MCF 10A (cell line): ENCODE results near the gene CD79A. TPM values are rescaled to one million over a fixed set of nuclear protein-coding genes. Genes with fewer than 3 reads are reported as not detected.

Experiments used
- BruUV-seq: library from RNA; stranded (reverse); fragments of 400-500 nt; replicated peaks from 2 replicates; lab custom pipeline; 2021; lab: Mats Ljungman, UMichigan
- CTCF ChIA-PET: fragments of 300-600 bp; sonication (Branson Sonifier 250); formaldehyde crosslinking; extraction: SDS; loops from one replicate; lab custom pipeline; 2021; ENCODE audit warnings: antibody characterized with exemption, inconsistent platforms; lab: Yijun Ruan, JAX
- POLR2A ChIA-PET: fragments of 300-600, 350-650 bp; sonication (Branson Sonifier 250); formaldehyde crosslinking; extraction: SDS; loops from one replicate; lab custom pipeline; 2020; ENCODE audit warnings: antibody characterized with exemption, inconsistent platforms; lab: Yijun Ruan, JAX
- DNase-seq: peaks from one replicate; pipeline ENCODE4 v3.0.0-alpha.2; 2018; ENCODE audit not compliant: unreplicated experiment
- H3K27ac Mint-ChIP-seq: one replicate; pipeline ENCODE4 v1.8.0; 2022; ENCODE audit warnings: mild to moderate bottlenecking, low read depth, mixed read lengths; ENCODE audit not compliant: unreplicated experiment
- H3K27me3 Mint-ChIP-seq: one replicate; pipeline ENCODE4 v1.8.0; 2022; ENCODE audit warnings: mixed read lengths; ENCODE audit not compliant: insufficient read depth, unreplicated experiment
- H3K36me3 Mint-ChIP-seq: one replicate; pipeline ENCODE4 v1.8.0; 2022; ENCODE audit warnings: mild to moderate bottlenecking, moderate library complexity, mixed read lengths; ENCODE audit not compliant: insufficient read depth, unreplicated experiment
- H3K4me1 Mint-ChIP-seq: one replicate; pipeline ENCODE4 v1.8.0; 2022; ENCODE audit warnings: mixed read lengths; ENCODE audit not compliant: insufficient read depth, unreplicated experiment
- H3K4me3 Mint-ChIP-seq: one replicate; pipeline ENCODE4 v1.8.0; 2022; ENCODE audit warnings: mild to moderate bottlenecking, moderate library complexity, mixed read lengths; ENCODE audit not compliant: unreplicated experiment
- H3K9me3 Mint-ChIP-seq: one replicate; pipeline ENCODE4 v1.8.0; 2022; ENCODE audit warnings: mixed read lengths; ENCODE audit not compliant: unreplicated experiment
- intact Hi-C: fragments of 100-400 bp; cut with micrococcal nuclease; formaldehyde crosslinking; loops from 2 replicates; pipeline ENCODE4 v1.14.1; 2022
- total RNA-seq: library from RNA; stranded (reverse); gene quantifications from 2 replicates; pipeline ENCODE4 v1.2.3, GENCODE V29; 2022
- TF ChIP-seq, protein P1 (sequence below): fragments of 200-600 bp; IDR thresholded peaks from one replicate; pipeline ENCODE4 v1.8.0; 2022; ENCODE audit warnings: antibody characterized with exemption, mild to moderate bottlenecking; ENCODE audit not compliant: unreplicated experiment

Gene CD79A
- total RNA-seq, 1 experiment from 2014 or later, result not detected

DNA sequence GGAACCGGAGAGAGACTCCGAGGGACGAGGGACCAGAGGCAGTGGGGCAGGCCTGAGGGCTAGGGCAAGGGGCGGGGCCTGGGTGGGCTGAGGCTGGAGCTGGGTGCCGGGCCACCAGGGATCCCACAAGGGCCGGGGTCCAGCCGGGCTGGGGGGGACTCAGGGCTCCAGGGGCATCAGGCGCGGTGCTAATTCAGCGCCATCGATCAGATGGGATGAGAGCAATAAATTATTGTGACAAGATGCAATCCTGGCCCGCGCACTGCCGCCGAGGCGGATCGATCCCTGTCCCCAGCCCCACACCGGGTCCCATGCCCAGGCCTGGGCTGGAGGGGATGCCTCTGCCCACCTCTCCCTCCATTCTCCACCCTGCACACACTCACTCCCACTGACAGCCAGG, 45.5 kb downstream of the CD79A start:
- peaks cover 31% of the 10 kb centered on the region for H3K27me3 Mint-ChIP-seq
- TF ChIP-seq, protein P1, sequence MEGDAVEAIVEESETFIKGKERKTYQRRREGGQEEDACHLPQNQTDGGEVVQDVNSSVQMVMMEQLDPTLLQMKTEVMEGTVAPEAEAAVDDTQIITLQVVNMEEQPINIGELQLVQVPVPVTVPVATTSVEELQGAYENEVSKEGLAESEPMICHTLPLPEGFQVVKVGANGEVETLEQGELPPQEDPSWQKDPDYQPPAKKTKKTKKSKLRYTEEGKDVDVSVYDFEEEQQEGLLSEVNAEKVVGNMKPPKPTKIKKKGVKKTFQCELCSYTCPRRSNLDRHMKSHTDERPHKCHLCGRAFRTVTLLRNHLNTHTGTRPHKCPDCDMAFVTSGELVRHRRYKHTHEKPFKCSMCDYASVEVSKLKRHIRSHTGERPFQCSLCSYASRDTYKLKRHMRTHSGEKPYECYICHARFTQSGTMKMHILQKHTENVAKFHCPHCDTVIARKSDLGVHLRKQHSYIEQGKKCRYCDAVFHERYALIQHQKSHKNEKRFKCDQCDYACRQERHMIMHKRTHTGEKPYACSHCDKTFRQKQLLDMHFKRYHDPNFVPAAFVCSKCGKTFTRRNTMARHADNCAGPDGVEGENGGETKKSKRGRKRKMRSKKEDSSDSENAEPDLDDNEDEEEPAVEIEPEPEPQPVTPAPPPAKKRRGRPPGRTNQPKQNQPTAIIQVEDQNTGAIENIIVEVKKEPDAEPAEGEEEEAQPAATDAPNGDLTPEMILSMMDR, result no peak
- BruUV-seq, result no TSS peak
- H3K4me1 Mint-ChIP-seq, result peaks cover 5% of the 10 kb centered on the region
- intact Hi-C loops, result no loop called here
- POLR2A ChIA-PET, result no interaction called here
- no peak for DNase-seq
- CTCF ChIA-PET, result no interaction called here
- no peaks in the 10 kb centered on the region for H3K9me3 Mint-ChIP-seq
- no peak overlapping the region for H3K27ac Mint-ChIP-seq
- H3K36me3 Mint-ChIP-seq, result no peaks in the 10 kb centered on the region
- no peak overlapping the region for H3K4me3 Mint-ChIP-seq

DNA sequence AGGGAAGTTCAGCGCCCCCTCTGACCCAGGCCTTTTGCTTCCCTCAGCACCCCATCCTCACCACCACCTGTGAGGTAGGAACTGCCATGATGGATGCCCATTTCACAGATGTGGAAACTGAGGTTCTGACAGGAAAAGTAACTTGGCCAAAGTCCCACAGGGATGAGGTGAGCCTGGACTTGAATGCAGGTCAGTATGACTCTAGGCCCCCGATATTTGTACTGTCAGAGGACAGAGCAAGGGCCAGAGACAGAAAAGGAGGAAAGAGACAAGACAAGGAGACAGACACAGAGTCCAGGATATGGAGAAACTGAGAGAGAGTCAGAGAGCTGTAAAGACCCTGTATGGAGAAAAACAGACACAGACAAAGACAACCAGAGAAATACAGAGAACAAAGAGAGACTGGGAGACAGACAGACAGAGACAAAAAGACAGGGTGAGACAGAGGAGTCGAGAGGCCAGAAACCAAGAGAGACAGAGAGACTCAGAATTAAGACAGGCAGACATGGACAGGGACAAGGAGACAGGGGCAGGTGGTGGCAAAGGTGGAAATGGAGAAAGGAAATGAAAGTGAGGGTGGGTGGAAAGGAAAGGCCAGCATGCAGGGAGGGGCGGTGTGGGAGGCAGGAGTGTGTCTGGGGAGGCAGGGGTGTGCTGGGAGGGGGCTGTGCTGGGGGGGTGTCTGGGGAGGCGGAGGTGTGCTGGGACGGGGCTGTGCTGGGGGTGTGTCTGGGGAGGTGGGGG, 46.1 kb downstream of the CD79A start:
- H3K4me1 Mint-ChIP-seq, result peaks cover 5% of the 10 kb centered on the region
- CTCF ChIA-PET, result no interaction called here
- no peak overlapping the region for H3K4me3 Mint-ChIP-seq
- H3K27me3 Mint-ChIP-seq, result peaks cover 31% of the 10 kb centered on the region
- no peaks in the 10 kb centered on the region for H3K36me3 Mint-ChIP-seq
- intact Hi-C loops, result no loop called here
- POLR2A ChIA-PET, result no interaction called here
- BruUV-seq, result no TSS peak
- no peak overlapping the region for H3K27ac Mint-ChIP-seq
- DNase-seq, result no peak
- TF ChIP-seq, protein P1, result no peak
- H3K9me3 Mint-ChIP-seq, result no peaks in the 10 kb centered on the region

- no peak for DNase-seq
- H3K4me1 Mint-ChIP-seq, result peaks cover 12% of the 10 kb centered on the region
- no peaks in the 10 kb centered on the region for H3K36me3 Mint-ChIP-seq
- H3K9me3 Mint-ChIP-seq, result no peaks in the 10 kb centered on the region
- CTCF ChIA-PET, result interaction anchor here (0.5 kb wide), 1 partner anchor 10 kb away, joined by 3 read pairs; no protein-coding TSS in a partner anchor
- no peak overlapping the region for H3K27ac Mint-ChIP-seq
- no peak overlapping the region for H3K4me3 Mint-ChIP-seq
- TF ChIP-seq, protein P1, result no peak
- intact Hi-C loops, result no loop called here
- peaks cover 31% of the 10 kb centered on the region for H3K27me3 Mint-ChIP-seq
- no TSS peak for BruUV-seq
- POLR2A ChIA-PET, result interaction anchor here (0.7 kb wide), 1 partner anchor 38 kb away, joined by 4 read pairs; no protein-coding TSS in a partner anchor
Measured at GRCh38 chr19:41924151-41925145, 47.4 kb downstream of the CD79A start.
